ENCODE data around the gene FAM89B.

Gene FAM89B

GRCh38 chr11:65528819-65529350, 43.5 kb upstream of the FAM89B start:
- Histone ChIP-seq H3K9me2 (replicated peaks; ENCODE audit: insufficient read depth, low read length) (no peaks in the 10 kb centered on the region), H3K27me3 (ENCODE audit: low read length) (no peaks in the 10 kb centered on the region), H3F3A (ENCODE audit: insufficient read depth) (no peaks in the 10 kb centered on the region), H3K9me3 (ENCODE audit: insufficient read depth, low read length) (no peaks in the 10 kb centered on the region), H3K9ac (ENCODE audit: low read length) (no peak overlapping the region), H4K20me1 (ENCODE audit: low read depth, low read length) (no peaks in the 10 kb centered on the region), H3K27ac (ENCODE audit: low read depth, low read length) (no peak overlapping the region), H3K79me2 (ENCODE audit: insufficient read depth, low read length) (peaks cover 5% of the 10 kb centered on the region; the same call in 1 of the 2 replicates), H3K36me3 (ENCODE audit: low read length) (no peaks in the 10 kb centered on the region), H3K4me3 (ENCODE audit: insufficient read depth, low read length, poor library complexity, severe bottlenecking) (no peak overlapping the region), H3K4me2 (ENCODE audit: low read depth, low read length, poor library complexity, severe bottlenecking) (no peak overlapping the region), H2AFZ (ENCODE audit: low read depth, low read length, severe bottlenecking) (no peak overlapping the region)
- TF ChIP-seq, protein P1, sequence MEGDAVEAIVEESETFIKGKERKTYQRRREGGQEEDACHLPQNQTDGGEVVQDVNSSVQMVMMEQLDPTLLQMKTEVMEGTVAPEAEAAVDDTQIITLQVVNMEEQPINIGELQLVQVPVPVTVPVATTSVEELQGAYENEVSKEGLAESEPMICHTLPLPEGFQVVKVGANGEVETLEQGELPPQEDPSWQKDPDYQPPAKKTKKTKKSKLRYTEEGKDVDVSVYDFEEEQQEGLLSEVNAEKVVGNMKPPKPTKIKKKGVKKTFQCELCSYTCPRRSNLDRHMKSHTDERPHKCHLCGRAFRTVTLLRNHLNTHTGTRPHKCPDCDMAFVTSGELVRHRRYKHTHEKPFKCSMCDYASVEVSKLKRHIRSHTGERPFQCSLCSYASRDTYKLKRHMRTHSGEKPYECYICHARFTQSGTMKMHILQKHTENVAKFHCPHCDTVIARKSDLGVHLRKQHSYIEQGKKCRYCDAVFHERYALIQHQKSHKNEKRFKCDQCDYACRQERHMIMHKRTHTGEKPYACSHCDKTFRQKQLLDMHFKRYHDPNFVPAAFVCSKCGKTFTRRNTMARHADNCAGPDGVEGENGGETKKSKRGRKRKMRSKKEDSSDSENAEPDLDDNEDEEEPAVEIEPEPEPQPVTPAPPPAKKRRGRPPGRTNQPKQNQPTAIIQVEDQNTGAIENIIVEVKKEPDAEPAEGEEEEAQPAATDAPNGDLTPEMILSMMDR (IDR thresholded peaks at IDR 0.05; ENCODE audit: insufficient read depth, low read length, poor library complexity, severe bottlenecking): no peak
- TF ChIP-seq EZH2phosphoT487 (conservative IDR thresholded peaks at IDR 0.05; ENCODE audit: low read length): no peak

GRCh38 chr11:65529475-65530156, 42.7 kb upstream of the FAM89B start:
- H3K36me3 ChIP-seq (ENCODE audit: low read length): no peaks in the 10 kb centered on the region
- no peak overlapping the region for H3K9ac ChIP-seq (ENCODE audit: low read length)
- H3K27ac ChIP-seq (ENCODE audit: low read depth, low read length): no peak overlapping the region
- peaks cover 5% of the 10 kb centered on the region; the same call in 1 of the 2 replicates for H3K79me2 ChIP-seq (ENCODE audit: insufficient read depth, low read length)
- TF ChIP-seq, protein P1 (IDR thresholded peaks at IDR 0.05; ENCODE audit: insufficient read depth, low read length, poor library complexity, severe bottlenecking): no peak
- TF ChIP-seq EZH2phosphoT487 (conservative IDR thresholded peaks at IDR 0.05; ENCODE audit: low read length): no peak
- no peaks in the 10 kb centered on the region for H3K27me3 ChIP-seq (ENCODE audit: low read length)
- H3K9me2 ChIP-seq (replicated peaks; ENCODE audit: insufficient read depth, low read length): no peaks in the 10 kb centered on the region
- no peak overlapping the region for H2AFZ ChIP-seq (ENCODE audit: low read depth, low read length, severe bottlenecking)
- no peak overlapping the region for H3K4me2 ChIP-seq (ENCODE audit: low read depth, low read length, poor library complexity, severe bottlenecking)
- no peak overlapping the region for H3K4me3 ChIP-seq (ENCODE audit: insufficient read depth, low read length, poor library complexity, severe bottlenecking)
- no peaks in the 10 kb centered on the region for H3F3A ChIP-seq (ENCODE audit: insufficient read depth)
- no peaks in the 10 kb centered on the region for H3K9me3 ChIP-seq (ENCODE audit: insufficient read depth, low read length)
- H4K20me1 ChIP-seq (ENCODE audit: low read depth, low read length): no peaks in the 10 kb centered on the region

DNA sequence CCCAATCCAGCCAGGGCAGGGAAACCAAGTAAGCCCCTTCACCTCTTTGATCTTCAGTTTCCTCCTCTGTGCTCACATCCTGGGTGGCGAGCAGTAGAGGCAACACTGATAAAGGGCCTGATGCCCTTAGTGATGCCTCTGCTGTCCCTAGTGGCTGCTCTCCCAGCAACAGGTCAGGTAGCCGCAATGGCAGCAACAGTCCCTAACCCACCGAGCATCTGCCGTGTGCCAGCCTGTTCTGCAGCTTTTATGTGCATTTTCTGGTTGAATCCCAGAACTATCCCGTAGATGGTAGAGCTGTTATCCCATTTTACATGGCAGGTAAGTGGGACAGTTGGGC, 42.2 kb upstream of the FAM89B start:
- no peak overlapping the region for H3K9ac ChIP-seq (ENCODE audit: low read length)
- no peaks in the 10 kb centered on the region for H3F3A ChIP-seq (ENCODE audit: insufficient read depth)
- no peak overlapping the region for H3K4me2 ChIP-seq (ENCODE audit: low read depth, low read length, poor library complexity, severe bottlenecking)
- no peaks in the 10 kb centered on the region for H3K36me3 ChIP-seq (ENCODE audit: low read length)
- no peaks in the 10 kb centered on the region for H4K20me1 ChIP-seq (ENCODE audit: low read depth, low read length)
- H3K79me2 ChIP-seq (ENCODE audit: insufficient read depth, low read length): peaks cover 5% of the 10 kb centered on the region; the same call in 1 of the 2 replicates
- H3K4me3 ChIP-seq (ENCODE audit: insufficient read depth, low read length, poor library complexity, severe bottlenecking): no peak overlapping the region
- TF ChIP-seq, protein P1 (IDR thresholded peaks at IDR 0.05; ENCODE audit: insufficient read depth, low read length, poor library complexity, severe bottlenecking): no peak
- no peak for TF ChIP-seq EZH2phosphoT487 (conservative IDR thresholded peaks at IDR 0.05; ENCODE audit: low read length)
- no peak overlapping the region for H3K27ac ChIP-seq (ENCODE audit: low read depth, low read length)
- no peak overlapping the region for H2AFZ ChIP-seq (ENCODE audit: low read depth, low read length, severe bottlenecking)
- no peaks in the 10 kb centered on the region for H3K27me3 ChIP-seq (ENCODE audit: low read length)
- H3K9me3 ChIP-seq (ENCODE audit: insufficient read depth, low read length): no peaks in the 10 kb centered on the region
- no peaks in the 10 kb centered on the region for H3K9me2 ChIP-seq (replicated peaks; ENCODE audit: insufficient read depth, low read length)

Measured in SU-DHL-6 (cell line).